ENCODE data around the gene PERCC1. TPM values are rescaled to one million over a fixed set of nuclear protein-coding genes. Genes with fewer than 3 reads are reported as not detected.

PERCC1 gene
- total RNA-seq, 2 experiments from 2014 or later: not detected

- Histone ChIP-seq H4K20me1 (ENCODE audit: insufficient read depth, low read length) (no peaks in the 10 kb centered on the region), H2AFZ (ENCODE audit: low read length) (no peak overlapping the region), H3K9me3 (ENCODE audit: low read length) (no peaks in the 10 kb centered on the region), H3K9me2 (ENCODE audit: insufficient read depth, low read length) (no peaks in the 10 kb centered on the region), H3K4me1 (ENCODE audit: insufficient read depth, low read length, poor library complexity, severe bottlenecking) (no peaks in the 10 kb centered on the region), H3K79me2 (ENCODE audit: insufficient read depth, low read depth, low read length) (no peaks in the 10 kb centered on the region), H3K27ac (ENCODE audit: low read depth, low read length, poor library complexity, severe bottlenecking) (no peak overlapping the region), H3K36me3 (ENCODE audit: insufficient read depth, low read length) (no peaks in the 10 kb centered on the region), H3K4me2 (ENCODE audit: low read length) (no peak overlapping the region), H3K4me3 (ENCODE audit: low read depth, low read length, poor library complexity, severe bottlenecking) (no peak overlapping the region)
- TF ChIP-seq CTCF (conservative IDR thresholded peaks at IDR 0.05; ENCODE audit: low read length) (0 out of 2 replicates have a peak, but pooled peaks have one; percentile 34), EZH2phosphoT487 (IDR thresholded peaks at IDR 0.05; ENCODE audit: borderline replicate concordance, low read depth, low read length) (no peak)
- BruUV-seq (replicated peaks): no TSS peak
- no peak for DNase-seq (ENCODE audit: low spot score)
- ChIA-PET CTCF (ENCODE audit: unreplicated experiment) (no interaction called here), POLR2A (no interaction called here)
- intact Hi-C loops (cut with micrococcal nuclease; ENCODE audit: unreplicated experiment): no loop called here
Observed at GRCh38 chr16:1450218-1450617, 19.3 kb downstream of the PERCC1 start.

- CTCF ChIA-PET (ENCODE audit: unreplicated experiment): no interaction called here
- H3K4me1 ChIP-seq (ENCODE audit: insufficient read depth, low read length, poor library complexity, severe bottlenecking): no peaks in the 10 kb centered on the region
- no peaks in the 10 kb centered on the region for H3K9me2 ChIP-seq (ENCODE audit: insufficient read depth, low read length)
- H4K20me1 ChIP-seq (ENCODE audit: insufficient read depth, low read length): no peaks in the 10 kb centered on the region
- no peak overlapping the region for H3K4me2 ChIP-seq (ENCODE audit: low read length)
- no peak overlapping the region for H3K27ac ChIP-seq (ENCODE audit: low read depth, low read length, poor library complexity, severe bottlenecking)
- H2AFZ ChIP-seq (ENCODE audit: low read length): no peak overlapping the region
- H3K36me3 ChIP-seq (ENCODE audit: insufficient read depth, low read length): no peaks in the 10 kb centered on the region
- BruUV-seq (replicated peaks): no TSS peak
- DNase-seq (ENCODE audit: low spot score): no peak
- intact Hi-C loops (cut with micrococcal nuclease; ENCODE audit: unreplicated experiment): no loop called here
- H3K4me3 ChIP-seq (ENCODE audit: low read depth, low read length, poor library complexity, severe bottlenecking): no peak overlapping the region
- POLR2A ChIA-PET: no interaction called here
- no peak for TF ChIP-seq EZH2phosphoT487 (IDR thresholded peaks at IDR 0.05; ENCODE audit: borderline replicate concordance, low read depth, low read length)
- no peak for TF ChIP-seq CTCF (conservative IDR thresholded peaks at IDR 0.05; ENCODE audit: low read length)
- H3K9me3 ChIP-seq (ENCODE audit: low read length): no peaks in the 10 kb centered on the region
- no peaks in the 10 kb centered on the region for H3K79me2 ChIP-seq (ENCODE audit: insufficient read depth, low read depth, low read length)
Observed at GRCh38 chr16:1450841-1451240, 20.0 kb downstream of the PERCC1 start.

GRCh38 chr16:1451702-1452392, 21.0 kb downstream of the PERCC1 start:
- intact Hi-C loops (cut with micrococcal nuclease; ENCODE audit: unreplicated experiment): no loop called here
- Histone ChIP-seq H3K9me2 (ENCODE audit: insufficient read depth, low read length) (no peaks in the 10 kb centered on the region), H3K4me2 (ENCODE audit: low read length) (no peak overlapping the region), H3K4me3 (ENCODE audit: low read depth, low read length, poor library complexity, severe bottlenecking) (no peak overlapping the region), H4K20me1 (ENCODE audit: insufficient read depth, low read length) (no peaks in the 10 kb centered on the region), H3K27ac (ENCODE audit: low read depth, low read length, poor library complexity, severe bottlenecking) (no peak overlapping the region), H3K79me2 (ENCODE audit: insufficient read depth, low read depth, low read length) (no peaks in the 10 kb centered on the region), H3K4me1 (ENCODE audit: insufficient read depth, low read length, poor library complexity, severe bottlenecking) (no peaks in the 10 kb centered on the region), H3K9me3 (ENCODE audit: low read length) (no peaks in the 10 kb centered on the region), H3K36me3 (ENCODE audit: insufficient read depth, low read length) (no peaks in the 10 kb centered on the region), H2AFZ (ENCODE audit: low read length) (no peak overlapping the region)
- TF ChIP-seq CTCF (conservative IDR thresholded peaks at IDR 0.05; ENCODE audit: low read length) (no peak), EZH2phosphoT487 (IDR thresholded peaks at IDR 0.05; ENCODE audit: borderline replicate concordance, low read depth, low read length) (no peak)
- POLR2A ChIA-PET: no interaction called here
- CTCF ChIA-PET (ENCODE audit: unreplicated experiment): no interaction called here
- BruUV-seq (replicated peaks): no TSS peak
- no peak for DNase-seq (ENCODE audit: low spot score)

Data from OCI-LY7 (cell line).